Activated naive CD4-positive, alpha-beta T cell treated with anti-CD3 and anti-CD28 coated beads, Interleukin-2, amount 50 U/mL, for 16 hours (primary cell): ENCODE measurements around the gene DNAH6.
"Not testable (repeated sequence)": the region's sequence is repeated elsewhere in the genome, so short reads cannot be mapped to it uniquely, and the experiment has no call there.

Experiments
- DNase-seq: peaks from one replicate; pipeline ENCODE4 v3.0.0-alpha.2; 2020

Gene DNAH6

GRCh38 chr2:84847326-84848050 is 331.2 kb downstream of the DNAH6 start:
- DNase-seq, result no peak

GRCh38 chr2:84849271-84849952 is 333.1 kb downstream of the DNAH6 start:
- DNase-seq, result peak; percentile 38

GRCh38 chr2:84850471-84850870 is 334.2 kb downstream of the DNAH6 start:
- DNase-seq, result no peak

- DNase-seq, result no peak
Measured at GRCh38 chr2:84851876-84852275, 335.6 kb downstream of the DNAH6 start.

GRCh38 chr2:84854850-84855249 is 338.6 kb downstream of the DNAH6 start:
- DNase-seq, result no peak

- DNase-seq, result peak; percentile 33
Measured at GRCh38 chr2:84855731-84856130, 339.4 kb downstream of the DNAH6 start.

GRCh38 chr2:84856787-84857186 is 340.5 kb downstream of the DNAH6 start:
- DNase-seq, result peak; percentile 42

GRCh38 chr2:84857566-84857965 is 341.3 kb downstream of the DNAH6 start:
- DNase-seq, result no peak

- DNase-seq, result no peak
Measured at GRCh38 chr2:84858123-84858522, 341.8 kb downstream of the DNAH6 start.

- DNase-seq, result no peak
Measured at GRCh38 chr2:84858937-84859336, 342.6 kb downstream of the DNAH6 start.

- DNase-seq, result no peak
Measured at GRCh38 chr2:84861539-84861938, 345.2 kb downstream of the DNAH6 start.

GRCh38 chr2:84862006-84862405 is 345.7 kb downstream of the DNAH6 start:
- DNase-seq, result no peak

- DNase-seq, result no peak
Measured at GRCh38 chr2:84865181-84865783, 349.0 kb downstream of the DNAH6 start.

- DNase-seq, result no peak
Measured at GRCh38 chr2:84866122-84866521, 349.8 kb downstream of the DNAH6 start.

GRCh38 chr2:84868327-84868726 is 352.0 kb downstream of the DNAH6 start:
- DNase-seq, result not testable (repeated sequence)
